WTC11 (cell line): ENCODE results near the gene MAPT. TPM values are rescaled to one million over a fixed set of nuclear protein-coding genes. Genes with fewer than 3 reads are reported as not detected.

Experiments
- ATAC-seq: fragments of 200-7000 bp; cut with Tn5 transposase; 2 replicates; pipeline ENCODE4 v1.10.0; 2021; ENCODE audit warnings: mild to moderate bottlenecking, moderate library complexity
- CTCF ChIA-PET: fragments of 300-600 bp; sonication (Branson Sonifier 250); formaldehyde crosslinking; loops from one replicate; lab custom pipeline; 2021; ENCODE audit warnings: antibody characterized with exemption; lab: Charles Lee
- POLR2A ChIA-PET: fragments of 350-600 bp; sonication (Branson Sonifier 250); formaldehyde crosslinking; loops from one replicate; lab custom pipeline; 2021; ENCODE audit warnings: antibody characterized with exemption; lab: Charles Lee
- DNase-seq: peaks from one replicate; pipeline ENCODE4 v3.0.0; 2021; ENCODE audit warnings: low spot score
- H3K27ac Mint-ChIP-seq: 2 replicates; pipeline ENCODE4 v1.8.0; 2021; ENCODE audit warnings: mixed read lengths
- H3K27me3 Mint-ChIP-seq: 2 replicates; pipeline ENCODE4 v1.8.0; 2021; ENCODE audit warnings: low read depth, mild to moderate bottlenecking, moderate library complexity, mixed read lengths
- H3K36me3 Mint-ChIP-seq: 2 replicates; pipeline ENCODE4 v1.8.0; 2021; ENCODE audit warnings: mixed read lengths
- H3K4me1 Mint-ChIP-seq: 2 replicates; pipeline ENCODE4 v1.8.0; 2022; ENCODE audit warnings: mixed read lengths
- H3K4me3 Mint-ChIP-seq: 2 replicates; pipeline ENCODE4 v1.8.0; 2021; ENCODE audit warnings: mild to moderate bottlenecking, moderate library complexity, mixed read lengths
- H3K9me3 Mint-ChIP-seq: 2 replicates; pipeline ENCODE4 v1.8.0; 2021; ENCODE audit warnings: mixed read lengths
- ATF6 ChIP-seq: sonication (generic); formaldehyde crosslinking; IDR thresholded peaks from 2 replicates; pipeline ENCODE4 v1.8.1; 2023; ENCODE audit warnings: mild to moderate bottlenecking, missing genetic modification reagents
- ETV6 ChIP-seq: sonication (generic); formaldehyde crosslinking; IDR thresholded peaks from 2 replicates; pipeline ENCODE4 v1.8.1; 2022; ENCODE audit warnings: mild to moderate bottlenecking, missing genetic modification reagents
- FOXK1 ChIP-seq: sonication (generic); formaldehyde crosslinking; IDR thresholded peaks from 2 replicates; pipeline ENCODE4 v1.8.0; 2022; ENCODE audit warnings: mild to moderate bottlenecking, moderate library complexity, missing genetic modification reagents
- FOXP1 ChIP-seq: sonication (generic); formaldehyde crosslinking; IDR thresholded peaks from 2 replicates; pipeline ENCODE4 v1.8.0; 2022; ENCODE audit warnings: missing genetic modification reagents, mild to moderate bottlenecking, moderate library complexity, borderline replicate concordance
- MAX ChIP-seq: sonication (generic); formaldehyde crosslinking; IDR thresholded peaks from 2 replicates; pipeline ENCODE4 v1.8.0; 2022; ENCODE audit warnings: mild to moderate bottlenecking, missing genetic modification reagents
- MLX ChIP-seq: sonication (generic); formaldehyde crosslinking; IDR thresholded peaks from 2 replicates; pipeline ENCODE4 v1.8.1; 2023; ENCODE audit warnings: mild to moderate bottlenecking, missing genetic modification reagents, moderate library complexity
- MXD4 ChIP-seq: fragments of 250-450 bp; sonication (Bioruptor Pico); IDR thresholded peaks from 2 replicates; pipeline ENCODE4 v1.8.0; 2021; ENCODE audit warnings: mild to moderate bottlenecking, moderate library complexity, borderline replicate concordance
- NFATC4 ChIP-seq: fragments of 250-450 bp; sonication (Bioruptor Pico); IDR thresholded peaks from 2 replicates; pipeline ENCODE4 v1.9.0; 2021; ENCODE audit warnings: mild to moderate bottlenecking
- NR2C2 ChIP-seq: sonication (generic); formaldehyde crosslinking; IDR thresholded peaks from 2 replicates; pipeline ENCODE4 v1.8.0; 2022; ENCODE audit warnings: mild to moderate bottlenecking, missing genetic modification reagents
- SMAD3 ChIP-seq: sonication (generic); formaldehyde crosslinking; IDR thresholded peaks from 2 replicates; pipeline ENCODE4 v1.8.0; 2022; ENCODE audit warnings: missing genetic modification reagents, mild to moderate bottlenecking, borderline replicate concordance
- SMAD4 ChIP-seq: sonication (generic); formaldehyde crosslinking; IDR thresholded peaks from 2 replicates; pipeline ENCODE4 v1.8.0; 2022; ENCODE audit warnings: mild to moderate bottlenecking, missing genetic modification reagents
- TEAD4 ChIP-seq: sonication (generic); formaldehyde crosslinking; IDR thresholded peaks from 2 replicates; pipeline ENCODE4 v1.8.0; 2022; ENCODE audit warnings: mild to moderate bottlenecking, missing genetic modification reagents
- ZBTB21 ChIP-seq: sonication (generic); formaldehyde crosslinking; IDR thresholded peaks from 2 replicates; pipeline ENCODE4 v1.8.1; 2023; ENCODE audit warnings: mild to moderate bottlenecking, missing genetic modification reagents, borderline replicate concordance
- ZNF121 ChIP-seq: sonication (generic); formaldehyde crosslinking; IDR thresholded peaks from 2 replicates; pipeline ENCODE4 v1.8.0; 2023; ENCODE audit warnings: missing genetic modification reagents
- ZNF138 ChIP-seq: sonication (generic); formaldehyde crosslinking; conservative IDR thresholded peaks from 2 replicates; pipeline ENCODE4 v1.8.1; 2022; ENCODE audit warnings: mild to moderate bottlenecking, moderate library complexity, missing genetic modification reagents
- ZNF232 ChIP-seq: sonication (generic); formaldehyde crosslinking; IDR thresholded peaks from 2 replicates; pipeline ENCODE4 v1.8.0; 2022; ENCODE audit warnings: mild to moderate bottlenecking, missing genetic modification reagents
- ZNF317 ChIP-seq: sonication (generic); formaldehyde crosslinking; IDR thresholded peaks from 2 replicates; pipeline ENCODE4 v1.8.1; 2023; ENCODE audit warnings: low read depth, mild to moderate bottlenecking, moderate library complexity, missing genetic modification reagents, borderline replicate concordance
- ZNF416 ChIP-seq: fragments of 250-450 bp; sonication (Bioruptor Pico); IDR thresholded peaks from 2 replicates; pipeline ENCODE4 v1.9.0; 2021; ENCODE audit warnings: mild to moderate bottlenecking, inconsistent platforms
- ZNF425 ChIP-seq: fragments of 250-450 bp; sonication (Bioruptor Pico); conservative IDR thresholded peaks from 2 replicates; pipeline ENCODE4 v1.9.0; 2021; ENCODE audit warnings: mild to moderate bottlenecking
- total RNA-seq: library from RNA; stranded (reverse); gene quantifications from 3 replicates; pipeline ENCODE4 v1.2.3, GENCODE V29; 2021
- TF ChIP-seq, protein P1 (sequence below): sonication (generic); formaldehyde crosslinking; IDR thresholded peaks from 2 replicates; pipeline ENCODE4 v1.8.1; 2022; ENCODE audit warnings: low read depth, missing genetic modification reagents, borderline replicate concordance
- TF ChIP-seq, protein P2 (sequence below): fragments of 250-450 bp; sonication (Bioruptor Pico); IDR thresholded peaks from 2 replicates; pipeline ENCODE4 v1.9.0; 2021; ENCODE audit warnings: mild to moderate bottlenecking
- TF ChIP-seq, protein P3 (sequence below): sonication (generic); formaldehyde crosslinking; IDR thresholded peaks from 2 replicates; pipeline ENCODE4 v1.8.0; 2022; ENCODE audit warnings: missing genetic modification reagents

MAPT gene
- total RNA-seq, 1 experiment from 2014 or later: 2.2 TPM

- TF ChIP-seq ETV6 (no peak), ZBTB21 (CRISPR knock-in tag) (no peak), MXD4 (CRISPR knock-in tag) (no peak), ZNF317 (no peak), SMAD3 (CRISPR knock-in tag) (no peak), SMAD4 (CRISPR knock-in tag) (no peak), ZNF232 (CRISPR knock-in tag) (no peak), ZNF121 (CRISPR knock-in tag) (no peak), ZNF416 (no peak)
- TF ChIP-seq, protein P1, sequence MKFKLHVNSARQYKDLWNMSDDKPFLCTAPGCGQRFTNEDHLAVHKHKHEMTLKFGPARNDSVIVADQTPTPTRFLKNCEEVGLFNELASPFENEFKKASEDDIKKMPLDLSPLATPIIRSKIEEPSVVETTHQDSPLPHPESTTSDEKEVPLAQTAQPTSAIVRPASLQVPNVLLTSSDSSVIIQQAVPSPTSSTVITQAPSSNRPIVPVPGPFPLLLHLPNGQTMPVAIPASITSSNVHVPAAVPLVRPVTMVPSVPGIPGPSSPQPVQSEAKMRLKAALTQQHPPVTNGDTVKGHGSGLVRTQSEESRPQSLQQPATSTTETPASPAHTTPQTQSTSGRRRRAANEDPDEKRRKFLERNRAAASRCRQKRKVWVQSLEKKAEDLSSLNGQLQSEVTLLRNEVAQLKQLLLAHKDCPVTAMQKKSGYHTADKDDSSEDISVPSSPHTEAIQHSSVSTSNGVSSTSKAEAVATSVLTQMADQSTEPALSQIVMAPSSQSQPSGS: no peak
- TF ChIP-seq, all 79 proteins: peak for 0
Observed at GRCh38 chr17:45849536-45849990, 44.8 kb upstream of the MAPT start (continued).

GRCh38 chr17:45850011-45850410, 44.3 kb upstream of the MAPT start:
- DNase-seq (no peak), ATAC-seq (no peak)
- ChIA-PET CTCF (interaction anchor here (0.8 to 2.3 kb wide), 7 partner anchors 16 to 210 kb away, joined by 3 to 12 read pairs (median 6); no protein-coding TSS in a partner anchor), POLR2A (no interaction called here)
- Mint-ChIP-seq H3K27me3 (peaks cover 5% of the 10 kb centered on the region; the same call in 1 of the 2 replicates), H3K27ac (no peak overlapping the region), H3K36me3 (no peaks in the 10 kb centered on the region), H3K4me3 (no peak overlapping the region), H3K9me3 (peaks cover 1% of the 10 kb centered on the region; the same call in 1 of the 2 replicates), H3K4me1 (no peaks in the 10 kb centered on the region)
- no peak for TF ChIP-seq MAX (CRISPR knock-in tag)
- TF ChIP-seq SMAD4 (CRISPR knock-in tag): no peak
- no peak for TF ChIP-seq MLX
- no peak for TF ChIP-seq ATF6
- no peak for TF ChIP-seq ZNF425
- TF ChIP-seq FOXK1: no peak
- TF ChIP-seq NFATC4 (CRISPR knock-in tag): no peak
- no peak for TF ChIP-seq ETV6
- no peak for TF ChIP-seq ZNF138 (CRISPR knock-in tag)
- no peak for TF ChIP-seq TEAD4
- TF ChIP-seq, protein P2, sequence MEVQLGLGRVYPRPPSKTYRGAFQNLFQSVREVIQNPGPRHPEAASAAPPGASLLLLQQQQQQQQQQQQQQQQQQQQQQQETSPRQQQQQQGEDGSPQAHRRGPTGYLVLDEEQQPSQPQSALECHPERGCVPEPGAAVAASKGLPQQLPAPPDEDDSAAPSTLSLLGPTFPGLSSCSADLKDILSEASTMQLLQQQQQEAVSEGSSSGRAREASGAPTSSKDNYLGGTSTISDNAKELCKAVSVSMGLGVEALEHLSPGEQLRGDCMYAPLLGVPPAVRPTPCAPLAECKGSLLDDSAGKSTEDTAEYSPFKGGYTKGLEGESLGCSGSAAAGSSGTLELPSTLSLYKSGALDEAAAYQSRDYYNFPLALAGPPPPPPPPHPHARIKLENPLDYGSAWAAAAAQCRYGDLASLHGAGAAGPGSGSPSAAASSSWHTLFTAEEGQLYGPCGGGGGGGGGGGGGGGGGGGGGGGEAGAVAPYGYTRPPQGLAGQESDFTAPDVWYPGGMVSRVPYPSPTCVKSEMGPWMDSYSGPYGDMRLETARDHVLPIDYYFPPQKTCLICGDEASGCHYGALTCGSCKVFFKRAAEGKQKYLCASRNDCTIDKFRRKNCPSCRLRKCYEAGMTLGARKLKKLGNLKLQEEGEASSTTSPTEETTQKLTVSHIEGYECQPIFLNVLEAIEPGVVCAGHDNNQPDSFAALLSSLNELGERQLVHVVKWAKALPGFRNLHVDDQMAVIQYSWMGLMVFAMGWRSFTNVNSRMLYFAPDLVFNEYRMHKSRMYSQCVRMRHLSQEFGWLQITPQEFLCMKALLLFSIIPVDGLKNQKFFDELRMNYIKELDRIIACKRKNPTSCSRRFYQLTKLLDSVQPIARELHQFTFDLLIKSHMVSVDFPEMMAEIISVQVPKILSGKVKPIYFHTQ (CRISPR knock-in tag): no peak
- TF ChIP-seq NR2C2 (CRISPR knock-in tag): no peak
- TF ChIP-seq FOXP1 (CRISPR knock-in tag): no peak
- TF ChIP-seq, protein P3, sequence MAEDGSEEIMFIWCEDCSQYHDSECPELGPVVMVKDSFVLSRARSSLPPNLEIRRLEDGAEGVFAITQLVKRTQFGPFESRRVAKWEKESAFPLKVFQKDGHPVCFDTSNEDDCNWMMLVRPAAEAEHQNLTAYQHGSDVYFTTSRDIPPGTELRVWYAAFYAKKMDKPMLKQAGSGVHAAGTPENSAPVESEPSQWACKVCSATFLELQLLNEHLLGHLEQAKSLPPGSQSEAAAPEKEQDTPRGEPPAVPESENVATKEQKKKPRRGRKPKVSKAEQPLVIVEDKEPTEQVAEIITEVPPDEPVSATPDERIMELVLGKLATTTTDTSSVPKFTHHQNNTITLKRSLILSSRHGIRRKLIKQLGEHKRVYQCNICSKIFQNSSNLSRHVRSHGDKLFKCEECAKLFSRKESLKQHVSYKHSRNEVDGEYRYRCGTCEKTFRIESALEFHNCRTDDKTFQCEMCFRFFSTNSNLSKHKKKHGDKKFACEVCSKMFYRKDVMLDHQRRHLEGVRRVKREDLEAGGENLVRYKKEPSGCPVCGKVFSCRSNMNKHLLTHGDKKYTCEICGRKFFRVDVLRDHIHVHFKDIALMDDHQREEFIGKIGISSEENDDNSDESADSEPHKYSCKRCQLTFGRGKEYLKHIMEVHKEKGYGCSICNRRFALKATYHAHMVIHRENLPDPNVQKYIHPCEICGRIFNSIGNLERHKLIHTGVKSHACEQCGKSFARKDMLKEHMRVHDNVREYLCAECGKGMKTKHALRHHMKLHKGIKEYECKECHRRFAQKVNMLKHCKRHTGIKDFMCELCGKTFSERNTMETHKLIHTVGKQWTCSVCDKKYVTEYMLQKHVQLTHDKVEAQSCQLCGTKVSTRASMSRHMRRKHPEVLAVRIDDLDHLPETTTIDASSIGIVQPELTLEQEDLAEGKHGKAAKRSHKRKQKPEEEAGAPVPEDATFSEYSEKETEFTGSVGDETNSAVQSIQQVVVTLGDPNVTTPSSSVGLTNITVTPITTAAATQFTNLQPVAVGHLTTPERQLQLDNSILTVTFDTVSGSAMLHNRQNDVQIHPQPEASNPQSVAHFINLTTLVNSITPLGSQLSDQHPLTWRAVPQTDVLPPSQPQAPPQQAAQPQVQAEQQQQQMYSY (CRISPR knock-in tag): no peak
